Raji (cell line): Measurements from ENCODE around the gene SPR.

Experiments
- POLR2A ChIP-seq: IDR thresholded peaks from 2 replicates; pipeline ENCODE4 v1.6.1; 2011; ENCODE audit warnings: low read depth, low read length, control low read depth; ENCODE audit not compliant: insufficient read depth

Gene SPR

DNA sequence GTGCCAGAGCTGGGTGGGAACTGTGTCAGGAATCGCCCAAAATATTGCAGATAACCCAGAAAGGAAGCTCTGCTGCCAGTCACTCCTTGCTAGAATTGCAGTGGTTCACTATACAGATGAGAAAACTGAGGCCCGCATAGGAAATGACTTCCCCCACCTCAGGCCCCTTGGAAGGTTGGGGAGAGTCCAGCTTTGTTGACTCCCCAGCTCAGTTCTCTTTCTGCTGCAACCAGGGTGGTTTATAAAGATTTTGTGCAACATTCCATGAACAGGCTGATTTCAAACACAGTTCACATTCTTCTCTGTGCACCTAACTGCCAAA lies 11.3 kb downstream of the SPR start:
- no peak for TF ChIP-seq POLR2A

DNA sequence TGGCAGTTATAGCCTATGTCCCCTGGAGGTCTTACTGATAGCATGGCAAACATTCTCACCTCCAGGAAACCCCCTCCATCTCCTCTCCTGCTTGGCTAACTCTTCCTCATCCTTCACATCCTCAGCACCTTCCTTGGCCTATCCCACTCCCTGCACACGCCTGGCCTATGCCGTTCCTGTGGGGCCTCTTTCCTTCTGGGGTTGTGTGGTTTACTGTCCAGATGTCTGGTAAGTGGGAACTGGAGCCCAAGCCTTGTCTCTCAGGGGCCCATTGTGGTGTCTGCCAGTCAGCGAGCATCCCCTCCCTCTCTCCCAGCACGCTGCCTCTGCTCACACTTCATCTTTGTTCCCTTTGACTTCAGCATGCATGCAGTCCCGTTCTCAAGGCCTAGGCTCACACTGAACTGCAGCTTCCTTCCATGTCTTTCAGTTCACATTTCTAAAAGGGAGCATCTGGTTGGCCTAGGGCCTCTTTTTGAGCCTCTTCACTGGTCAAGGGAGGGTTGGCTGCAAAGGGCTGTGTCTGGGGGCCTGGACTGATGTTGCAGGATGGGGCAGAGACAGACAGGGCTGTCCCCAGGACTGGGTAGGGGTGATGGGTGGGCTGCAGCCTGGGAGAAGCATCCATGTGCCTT lies 13.1 kb downstream of the SPR start:
- TF ChIP-seq POLR2A: no peak

DNA sequence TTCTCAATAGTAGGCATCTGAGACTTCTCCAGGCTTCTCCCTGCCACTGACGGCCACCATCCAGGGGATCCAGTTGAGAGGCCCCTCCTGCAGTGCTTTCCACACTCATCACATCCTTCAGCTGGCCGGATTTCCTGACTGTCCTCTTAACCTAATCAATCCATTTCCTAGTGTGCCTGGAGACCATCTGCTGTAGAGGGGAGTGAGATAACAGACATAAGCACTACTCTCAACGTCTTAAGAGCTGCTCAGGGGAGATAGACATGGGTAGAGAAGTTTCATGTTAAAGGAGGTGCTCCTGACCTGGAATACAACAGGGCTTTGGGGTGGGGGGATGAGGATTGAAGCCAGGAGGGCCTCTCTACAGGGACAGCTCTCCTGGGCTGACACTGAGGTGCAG lies 14.2 kb downstream of the SPR start:
- TF ChIP-seq POLR2A: no peak

- no peak for TF ChIP-seq POLR2A
Measured at GRCh38 chr2:72908741-72909140, 21.5 kb downstream of the SPR start.

DNA sequence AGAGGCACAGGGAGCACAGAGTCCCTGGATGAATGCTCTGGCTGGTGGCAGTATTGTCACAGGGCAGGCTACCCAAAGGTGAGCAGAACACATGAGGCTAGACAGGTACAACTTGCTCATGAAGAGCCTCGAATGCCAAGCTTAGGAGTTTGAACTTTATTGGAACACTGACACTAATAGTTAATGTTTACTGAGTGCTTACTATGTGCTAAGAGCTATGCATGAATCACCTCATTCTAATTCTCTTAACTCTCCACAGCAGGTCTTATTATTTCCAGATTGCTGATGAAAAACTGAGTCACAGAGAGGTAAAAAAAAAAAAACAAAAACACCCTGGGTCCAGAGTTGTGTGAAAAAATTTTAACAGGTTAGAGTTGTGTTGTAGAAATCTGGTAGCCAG lies 24.0 kb downstream of the SPR start:
- no peak for TF ChIP-seq POLR2A

- no peak for TF ChIP-seq POLR2A
Measured at GRCh38 chr2:72913486-72914205, 26.4 kb downstream of the SPR start.

DNA sequence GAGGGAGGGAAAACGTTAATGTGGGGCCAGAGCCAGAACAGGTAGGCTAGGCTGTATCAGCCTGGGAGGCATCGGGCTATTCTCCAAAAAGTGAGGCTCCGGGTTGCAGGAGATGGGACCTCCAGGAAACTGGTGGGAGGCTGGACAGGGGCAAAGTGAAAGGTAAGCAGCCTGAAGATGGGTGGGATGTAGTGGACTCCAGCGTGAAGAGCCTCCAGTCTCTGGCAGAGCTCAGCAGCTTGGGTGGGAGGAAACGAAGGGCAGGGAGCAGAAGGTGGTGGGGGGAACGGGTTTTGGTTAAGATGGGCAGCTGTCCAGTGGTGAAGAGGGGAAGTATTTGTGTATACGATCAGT lies 27.0 kb downstream of the SPR start:
- TF ChIP-seq POLR2A: no peak

GRCh38 chr2:72914589-72915319 lies 27.5 kb downstream of the SPR start:
- TF ChIP-seq POLR2A: no peak

DNA sequence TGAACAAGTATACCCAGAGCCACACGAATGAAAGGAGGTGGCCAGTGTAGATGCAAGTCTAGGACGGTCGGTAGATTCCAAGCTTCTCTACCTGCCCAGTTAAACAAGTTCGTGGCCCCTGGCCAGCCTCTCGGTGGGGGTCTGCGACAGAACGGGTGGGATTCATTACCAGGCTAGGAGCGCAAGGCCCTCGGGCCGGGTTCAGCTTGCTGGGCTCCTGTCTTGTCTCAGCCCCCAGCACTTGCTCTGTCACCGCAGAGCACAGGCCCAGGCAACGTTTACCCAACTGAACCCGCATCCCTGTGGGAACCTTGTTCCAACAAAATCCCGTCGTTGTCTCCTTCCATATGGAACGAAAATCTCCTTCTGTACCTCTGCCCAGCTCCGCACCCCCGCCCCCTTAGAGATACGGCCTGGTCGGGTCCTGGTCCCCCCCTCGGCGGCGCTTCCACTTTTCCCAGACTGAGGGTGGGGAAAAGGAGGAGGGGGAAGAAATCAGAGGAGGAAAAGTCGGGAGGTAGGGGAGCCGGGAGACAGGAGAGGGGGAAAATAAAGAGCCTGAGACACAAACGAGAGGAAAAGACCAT lies 28.2 kb downstream of the SPR start:
- no peak for TF ChIP-seq POLR2A

GRCh38 chr2:72915907-72916742 lies 28.9 kb downstream of the SPR start:
- TF ChIP-seq POLR2A: no peak

DNA sequence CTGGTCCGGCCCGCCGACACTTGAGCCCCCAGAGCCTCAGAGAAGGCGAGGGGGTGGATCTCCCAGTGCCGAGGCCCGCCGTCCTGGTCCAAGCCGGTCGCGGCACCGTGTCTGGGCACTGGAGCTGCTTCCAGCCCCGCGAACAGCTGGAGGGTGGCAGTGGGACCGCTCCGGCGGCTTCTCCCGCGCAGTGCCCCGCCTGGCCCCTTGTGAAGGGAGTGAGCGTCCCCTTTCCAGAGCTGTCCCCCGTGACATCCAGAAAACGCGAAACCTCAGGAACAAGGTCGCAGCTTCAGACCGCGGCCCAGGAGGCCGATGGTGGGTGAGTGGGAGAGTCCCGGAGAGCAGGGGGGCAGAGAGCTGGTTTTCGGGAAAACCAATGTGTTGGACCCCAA lies 29.5 kb downstream of the SPR start:
- no peak for TF ChIP-seq POLR2A

GRCh38 chr2:72917138-72917876 lies 30.1 kb downstream of the SPR start, which contains the start of gene EMX1:
EMX1 (plus strand) TSS chr2:72917519; CDS start chr2:72917853, 334 bp downstream.
- no peak for TF ChIP-seq POLR2A

GRCh38 chr2:72917877-72918553 lies 30.8 kb downstream of the SPR start:
- TF ChIP-seq POLR2A: no peak

DNA sequence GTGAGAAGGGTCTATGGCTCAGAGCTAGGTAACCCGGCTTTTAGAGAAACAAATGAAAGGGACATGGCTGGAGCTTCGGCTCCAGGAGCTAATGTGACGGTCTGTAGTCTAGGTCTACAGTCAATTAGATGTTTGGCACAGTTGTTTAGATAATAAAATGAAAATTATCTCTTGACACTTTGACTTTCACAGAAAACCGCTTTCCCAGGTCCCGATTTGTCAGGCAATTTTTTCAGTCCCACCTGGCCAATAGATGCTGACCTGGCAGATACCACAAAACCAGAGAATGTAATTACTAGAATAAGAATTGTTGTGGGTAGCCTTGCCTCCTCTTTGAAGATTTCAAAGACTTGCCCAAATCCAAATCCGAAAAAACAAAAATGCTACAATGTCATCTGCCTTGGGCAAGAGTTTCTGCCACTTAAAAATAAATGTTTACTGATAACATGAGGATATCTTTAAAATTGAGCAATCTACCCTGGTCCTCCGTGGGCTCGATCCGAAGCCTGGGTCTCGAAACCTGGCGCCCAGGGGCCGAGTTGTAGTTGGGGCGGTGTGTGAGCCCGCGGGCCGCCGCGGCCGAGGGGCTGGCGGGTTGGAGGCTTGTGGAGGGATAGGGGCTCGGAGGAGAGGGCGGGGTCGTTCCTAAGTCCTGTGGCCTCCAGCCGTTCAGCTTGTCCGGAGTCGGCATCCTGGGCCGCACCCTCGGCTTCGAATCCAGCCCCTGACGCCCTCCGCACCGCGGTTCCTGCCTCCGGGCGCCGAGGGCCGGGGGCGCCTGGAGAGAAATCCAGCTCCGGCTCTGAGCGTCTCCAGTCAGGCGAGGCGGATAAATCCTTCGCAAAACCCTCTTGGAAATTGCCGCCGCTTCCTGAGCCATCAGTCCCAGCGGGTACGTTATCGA lies 32.5 kb downstream of the SPR start:
- TF ChIP-seq POLR2A: no peak
